GM19351 (cell line): ENCODE measurements around the gene KIAA1549.
"Not testable (repeated sequence)": the region's sequence is repeated elsewhere in the genome, so short reads cannot be mapped to it uniquely, and the experiment has no call there.

Experiments used
- ATAC-seq: cut with Tn5 transposase; IDR thresholded peaks from one replicate; pipeline ENCODE4 v1.9.1; 2021; ENCODE audit warnings: mild to moderate bottlenecking, moderate library complexity; ENCODE audit not compliant: unreplicated experiment

Gene KIAA1549

GRCh38 chr7:138945154-138945553, 36.0 kb downstream of the KIAA1549 start:
- no peak for ATAC-seq

- ATAC-seq = no peak
These were observed 36.6 kb downstream of the KIAA1549 start for GRCh38 chr7:138944592-138944991.

DNA sequence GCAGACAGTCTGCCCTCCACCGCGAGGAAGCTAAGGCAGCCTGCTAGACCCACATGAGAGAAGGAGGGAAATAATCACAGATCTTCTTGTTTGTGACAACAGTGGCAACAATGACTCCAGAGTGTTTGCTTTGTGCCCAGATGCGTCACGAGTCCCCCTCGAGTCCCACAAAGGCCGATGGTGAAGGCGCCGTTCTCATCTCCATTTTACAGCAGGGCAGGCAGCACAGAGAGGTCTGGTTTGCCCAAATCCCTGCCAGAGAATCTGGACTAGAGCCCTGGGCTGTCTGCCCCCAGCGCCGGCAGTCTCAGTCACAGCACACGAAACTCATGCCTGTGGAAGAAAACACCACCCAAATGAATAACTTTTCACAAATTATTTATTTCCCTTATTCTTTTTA, 38.1 kb downstream of the KIAA1549 start:
- ATAC-seq = no peak

GRCh38 chr7:138941545-138941944, 39.6 kb downstream of the KIAA1549 start:
- no peak for ATAC-seq

DNA sequence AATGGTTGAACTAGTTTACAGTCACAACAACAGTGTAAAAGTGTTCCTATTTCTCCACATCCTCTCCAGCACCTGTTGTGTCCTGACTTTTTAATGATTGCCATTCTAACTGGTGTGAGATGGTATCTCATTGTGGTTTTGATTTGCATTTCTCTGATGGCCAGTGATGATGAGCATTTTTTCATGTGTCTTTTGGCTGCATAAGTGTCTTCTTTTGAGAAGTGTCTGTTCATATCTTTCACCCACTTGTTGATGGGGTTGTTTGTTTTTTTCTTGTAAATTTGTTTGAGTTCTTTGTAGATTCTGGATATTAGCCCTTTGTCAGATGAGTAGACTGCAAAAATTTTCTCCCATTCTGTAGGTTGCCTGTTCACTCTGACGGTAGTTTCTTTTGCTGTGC, 40.6 kb downstream of the KIAA1549 start:
- ATAC-seq = not testable (repeated sequence)

GRCh38 chr7:138937484-138937883, 43.7 kb downstream of the KIAA1549 start:
- no peak for ATAC-seq

GRCh38 chr7:138935465-138936011, 45.7 kb downstream of the KIAA1549 start:
- no peak for ATAC-seq

DNA sequence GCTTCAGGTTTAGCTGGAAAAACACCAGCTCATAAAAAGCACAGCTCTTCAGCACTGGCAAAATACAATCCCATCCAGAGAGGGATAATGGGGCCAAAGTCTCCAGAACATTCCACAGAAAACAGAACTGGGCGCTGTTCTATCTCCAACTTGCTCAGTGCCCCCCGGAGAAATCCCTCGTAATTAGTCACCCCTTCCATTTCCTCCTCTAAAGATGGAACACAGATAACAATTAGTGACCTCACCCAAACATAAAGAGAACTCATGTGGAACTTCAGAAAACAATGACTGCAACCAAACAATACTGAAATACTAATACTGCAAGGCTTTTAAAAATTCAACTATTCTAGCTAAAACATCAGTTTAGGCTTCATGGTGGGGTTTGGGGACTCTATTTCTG, 46.3 kb downstream of the KIAA1549 start:
- ATAC-seq = no peak

- no peak for ATAC-seq
These were observed 46.8 kb downstream of the KIAA1549 start for GRCh38 chr7:138934367-138934766.

- no peak for ATAC-seq
These were observed 48.3 kb downstream of the KIAA1549 start for GRCh38 chr7:138932870-138933269.

GRCh38 chr7:138932427-138932826, 48.8 kb downstream of the KIAA1549 start:
- ATAC-seq = no peak

DNA sequence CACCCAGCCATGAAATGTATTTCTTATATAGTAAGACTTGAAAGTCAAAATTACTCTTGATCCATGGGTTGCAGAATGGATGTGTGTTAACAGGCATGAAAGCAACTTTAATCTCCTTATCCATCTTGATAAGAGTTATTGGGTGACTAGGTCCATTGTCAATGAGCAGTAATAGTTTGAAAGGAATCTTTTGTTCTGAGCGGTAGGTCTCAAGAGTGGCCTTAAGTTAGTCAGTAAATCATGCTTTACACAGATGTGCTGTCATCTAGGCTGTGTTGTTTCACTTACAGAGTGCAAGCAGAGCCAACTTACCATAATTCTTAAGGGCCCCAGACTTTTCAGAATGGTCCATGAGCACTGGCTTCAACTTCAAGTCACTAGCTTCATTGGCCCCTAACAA, 51.2 kb downstream of the KIAA1549 start:
- ATAC-seq = no peak

DNA sequence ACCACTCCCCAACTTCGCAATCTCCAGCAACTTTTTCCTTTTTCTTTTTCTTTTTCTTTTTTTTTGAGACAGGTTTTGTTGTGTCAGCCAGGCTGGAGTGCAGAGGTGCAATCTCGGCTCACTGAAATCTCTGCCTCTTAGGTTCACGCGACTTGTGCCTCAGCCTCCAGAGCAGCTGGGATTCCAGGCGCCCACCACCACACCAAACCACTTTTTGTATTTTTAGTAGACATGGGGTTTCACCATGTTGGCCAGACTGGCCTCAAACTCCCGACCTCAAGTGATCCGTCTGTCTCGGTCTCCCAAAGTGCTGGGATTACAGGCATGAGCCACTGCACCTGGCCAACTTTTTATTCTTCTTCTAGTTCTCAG, 55.0 kb downstream of the KIAA1549 start:
- peak; percentile 6 for ATAC-seq

- no peak for ATAC-seq
These were observed 56.5 kb downstream of the KIAA1549 start for GRCh38 chr7:138924501-138925225.

DNA sequence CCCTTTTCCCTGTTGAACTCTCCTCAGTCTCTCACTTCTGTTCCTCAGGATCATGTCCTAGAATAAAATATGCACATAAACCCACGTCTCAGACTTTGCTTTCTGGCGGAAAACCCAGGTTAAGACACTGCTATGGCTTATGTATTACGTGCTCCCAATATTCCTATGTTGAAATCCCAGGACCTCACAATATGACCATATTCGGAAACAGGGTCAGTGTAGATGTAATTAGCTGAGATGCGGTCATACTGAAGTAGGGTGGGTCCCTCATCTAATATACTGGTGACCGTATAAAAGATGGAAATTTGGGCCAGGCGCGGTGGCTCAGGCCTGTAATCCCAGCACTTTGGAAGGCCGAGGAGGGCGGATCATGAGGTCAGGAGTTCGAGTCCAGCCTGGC, 59.9 kb downstream of the KIAA1549 start:
- no peak for ATAC-seq

GRCh38 chr7:138919911-138920310, 61.3 kb downstream of the KIAA1549 start:
- ATAC-seq = no peak

DNA sequence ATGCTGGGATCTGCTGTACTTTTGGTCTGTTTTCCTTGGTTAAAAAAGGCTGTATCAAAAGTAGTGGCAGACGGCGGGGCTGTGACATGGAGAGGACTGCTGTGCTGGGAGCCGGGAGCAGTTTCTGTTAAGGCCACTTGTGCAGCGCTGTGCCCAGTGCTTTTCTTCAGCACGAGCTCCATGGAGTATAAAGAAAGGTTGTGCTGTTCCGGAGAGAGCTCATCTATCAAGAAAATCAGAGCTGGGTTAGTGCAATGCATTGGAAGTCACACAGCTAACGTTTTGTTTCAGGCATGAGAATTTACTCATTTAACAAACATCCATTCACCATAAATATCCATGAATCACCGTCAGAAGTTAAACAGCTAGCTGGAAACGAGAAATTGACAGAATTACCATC, 62.0 kb downstream of the KIAA1549 start:
- no peak for ATAC-seq

DNA sequence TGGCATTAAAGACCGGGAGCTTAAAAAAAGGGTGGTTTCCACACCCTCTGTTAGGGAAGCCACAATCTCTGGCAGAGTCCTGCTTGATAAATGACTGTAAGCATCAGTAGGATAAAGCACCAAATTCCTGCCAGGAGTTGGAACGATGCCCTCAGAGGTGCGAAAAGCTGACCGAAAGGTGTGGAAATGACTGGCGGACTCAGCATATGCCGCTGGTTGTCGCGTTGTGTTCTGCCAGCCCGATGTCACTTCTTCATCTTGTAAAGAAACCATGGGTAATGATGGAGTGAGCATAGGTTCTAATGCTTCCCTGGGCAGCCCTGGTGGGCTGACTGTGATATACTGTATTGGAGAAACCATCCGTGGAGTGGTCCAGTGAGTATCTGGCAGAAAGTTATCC, 62.4 kb downstream of the KIAA1549 start:
- ATAC-seq = no peak

- no peak for ATAC-seq
These were observed 63.0 kb downstream of the KIAA1549 start for GRCh38 chr7:138918176-138918575.

GRCh38 chr7:138917771-138918170, 63.4 kb downstream of the KIAA1549 start:
- no peak for ATAC-seq

DNA sequence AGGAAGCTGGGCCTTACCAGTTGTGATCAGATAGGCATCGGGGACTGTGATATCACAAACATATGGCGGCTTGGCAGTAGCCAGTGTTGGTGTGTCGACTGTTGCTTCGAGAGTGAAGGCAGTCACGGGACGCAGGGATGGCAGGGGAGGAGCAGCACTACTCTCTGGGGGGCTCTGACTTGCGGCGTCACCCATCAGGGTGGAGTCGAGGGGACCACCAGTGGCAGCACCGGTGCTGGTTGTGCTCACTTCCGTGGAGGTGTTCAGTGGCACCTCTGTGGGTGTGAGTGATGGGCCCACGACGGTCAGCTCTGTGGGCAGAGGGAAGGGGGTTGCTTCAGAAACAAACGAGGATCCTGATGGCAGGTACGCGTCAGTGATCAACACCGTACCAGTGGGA, 64.5 kb downstream of the KIAA1549 start:
- ATAC-seq = no peak

- ATAC-seq = no peak
These were observed 64.9 kb downstream of the KIAA1549 start for GRCh38 chr7:138916275-138916674.

DNA sequence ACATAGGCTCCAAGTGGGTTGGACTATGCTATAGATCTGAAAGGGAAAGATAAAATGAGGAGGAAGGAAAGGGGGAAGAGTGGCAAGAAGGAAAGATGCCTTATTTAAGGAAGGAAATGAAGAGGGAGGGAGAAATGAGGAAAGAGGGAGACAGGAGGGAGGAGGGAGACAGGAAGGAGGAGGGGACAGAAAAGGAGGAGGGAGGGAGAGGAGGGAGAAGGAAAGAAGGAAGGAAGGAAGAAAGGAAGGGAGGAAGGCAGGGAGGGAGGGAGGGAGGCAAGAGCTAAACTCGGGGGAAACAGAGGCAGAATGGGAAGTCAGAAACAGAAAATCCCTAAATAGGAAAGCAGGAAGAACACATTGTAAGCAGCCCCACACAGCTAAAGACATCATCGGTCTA, 67.4 kb downstream of the KIAA1549 start:
- no peak for ATAC-seq
